ENCODE data around the gene C19orf67.

Gene C19orf67

DNA sequence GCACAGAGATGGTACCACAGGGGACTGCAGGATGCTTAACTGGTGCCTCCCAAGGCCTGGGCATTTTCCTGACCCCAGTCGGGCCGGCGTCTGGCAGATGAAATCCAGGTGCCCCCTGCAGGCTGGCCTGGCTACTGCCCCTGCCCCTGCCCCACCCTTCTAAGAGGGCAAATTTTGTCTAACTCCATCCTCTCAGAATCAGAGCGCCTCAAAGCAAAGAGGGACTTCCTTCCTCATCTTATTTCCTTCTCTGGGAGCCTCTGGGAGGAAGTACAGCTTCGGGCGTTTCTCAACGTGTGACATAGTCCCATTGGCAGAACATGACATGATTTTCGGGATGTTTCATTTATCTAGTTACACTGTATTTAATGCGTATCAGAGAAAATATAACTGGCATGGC is 29.3 kb upstream of the C19orf67 start:
- H3K4me3 ChIP-seq (ENCODE audit: low read length), result no peak overlapping the region
- no peak for TF ChIP-seq ZNF274 (IDR thresholded peaks at IDR 0.05; ENCODE audit: low read depth, low read length)

DNA sequence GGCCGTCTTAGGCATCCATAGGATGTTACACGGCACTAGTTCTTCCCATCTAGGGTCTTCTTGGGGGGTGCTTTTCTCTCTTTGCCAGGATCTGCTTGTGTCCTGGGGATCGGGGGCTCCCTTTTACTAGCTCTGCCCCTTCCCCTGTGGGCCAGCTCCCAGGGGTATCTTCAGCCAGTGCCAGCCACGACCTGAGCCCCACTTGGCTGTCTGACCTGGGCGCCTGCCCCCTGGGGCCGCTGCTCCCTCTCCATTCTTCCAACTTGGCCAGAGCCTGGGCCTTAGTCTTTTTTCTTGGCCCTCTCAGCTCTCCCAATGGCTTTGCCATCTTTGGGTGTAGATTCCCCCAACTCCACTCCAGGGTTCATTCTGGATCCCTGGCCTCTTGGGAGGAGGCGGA is 28.9 kb upstream of the C19orf67 start:
- TF ChIP-seq ZNF274 (IDR thresholded peaks at IDR 0.05; ENCODE audit: low read depth, low read length), result no peak
- no peak overlapping the region for H3K4me3 ChIP-seq (ENCODE audit: low read length)

- TF ChIP-seq ZNF274 (IDR thresholded peaks at IDR 0.05; ENCODE audit: low read depth, low read length), result no peak
- H3K4me3 ChIP-seq (ENCODE audit: low read length), result no peak overlapping the region
These were observed 28.3 kb upstream of the C19orf67 start for GRCh38 chr19:14113762-14114414.

DNA sequence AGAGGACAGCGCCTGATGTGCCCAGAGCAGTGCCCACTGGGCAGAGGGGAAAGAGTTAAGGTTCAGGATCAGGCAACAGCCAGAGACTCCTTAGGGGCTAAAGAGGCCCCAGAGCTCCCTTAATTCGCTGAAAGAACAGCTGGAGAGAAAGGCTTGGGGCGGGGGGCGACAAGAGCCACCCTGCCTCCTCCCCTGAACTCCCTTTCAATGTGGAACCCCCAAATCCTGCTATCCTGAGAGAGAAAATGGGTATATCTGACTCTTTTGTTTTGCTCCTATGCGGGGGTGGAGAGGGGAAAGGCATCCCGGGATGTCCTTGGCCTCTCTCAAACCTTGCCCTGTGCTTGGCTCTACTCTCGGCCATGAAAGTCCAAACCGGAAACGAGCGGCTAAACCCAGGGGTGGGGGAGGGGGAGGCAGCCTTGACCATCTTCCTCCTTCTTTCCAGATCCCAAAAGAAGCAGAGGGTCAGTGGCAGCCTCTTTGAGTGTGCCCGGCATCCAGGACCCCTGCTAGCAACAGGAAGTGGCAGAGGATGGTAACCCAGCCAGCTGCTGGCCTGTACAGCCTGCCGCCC is 27.3 kb upstream of the C19orf67 start:
- TF ChIP-seq ZNF274 (IDR thresholded peaks at IDR 0.05; ENCODE audit: low read depth, low read length), result no peak
- no peak overlapping the region for H3K4me3 ChIP-seq (ENCODE audit: low read length)

DNA sequence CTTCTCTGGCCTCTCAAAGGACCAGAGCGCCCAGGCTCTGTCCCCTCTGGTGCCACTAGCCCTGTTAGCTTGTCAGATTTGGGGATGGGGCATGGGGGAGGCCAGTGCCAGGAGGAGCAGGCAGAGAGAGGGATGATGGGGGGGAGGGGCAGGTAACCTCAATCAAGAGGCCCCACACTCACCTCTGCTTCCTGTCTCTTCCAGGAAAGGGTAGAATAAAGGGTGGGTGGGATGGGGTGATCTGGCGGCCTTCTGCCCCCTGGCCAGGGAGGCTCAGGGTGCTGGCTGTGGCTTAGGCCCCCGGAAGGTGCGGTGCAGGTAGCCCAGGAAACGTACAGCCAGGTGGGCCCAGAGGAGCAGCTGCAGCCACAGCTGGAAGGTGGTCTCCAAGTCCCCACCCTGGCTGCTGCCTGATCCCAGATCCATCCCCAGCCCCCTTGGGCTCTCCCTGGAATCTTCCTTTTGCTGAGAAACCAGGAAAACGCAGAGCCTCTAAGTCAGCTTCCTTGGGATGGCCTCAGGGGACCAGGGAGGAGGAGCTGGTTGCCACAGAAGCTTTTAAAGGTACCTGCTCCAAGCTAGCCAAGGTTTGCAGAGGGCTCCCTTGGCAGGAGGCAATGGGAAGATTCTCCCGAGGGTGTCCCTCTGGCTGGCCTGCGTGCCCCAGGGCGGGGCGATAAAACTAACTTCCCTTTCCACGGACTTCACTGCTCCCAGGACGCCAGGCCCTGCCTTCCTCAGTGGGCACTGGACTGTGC is 26.6 kb upstream of the C19orf67 start:
- no peak for TF ChIP-seq ZNF274 (IDR thresholded peaks at IDR 0.05; ENCODE audit: low read depth, low read length)
- H3K4me3 ChIP-seq (ENCODE audit: low read length), result no peak overlapping the region

- no peak for TF ChIP-seq ZNF274 (IDR thresholded peaks at IDR 0.05; ENCODE audit: low read depth, low read length)
- no peak overlapping the region for H3K4me3 ChIP-seq (ENCODE audit: low read length)
These were observed 25.9 kb upstream of the C19orf67 start for GRCh38 chr19:14111486-14111885.

- no peak for TF ChIP-seq ZNF274 (IDR thresholded peaks at IDR 0.05; ENCODE audit: low read depth, low read length)
- no peak overlapping the region for H3K4me3 ChIP-seq (ENCODE audit: low read length)
These were observed 25.1 kb upstream of the C19orf67 start for GRCh38 chr19:14110650-14111049.

- H3K4me3 ChIP-seq (ENCODE audit: low read length), result no peak overlapping the region
- TF ChIP-seq ZNF274 (IDR thresholded peaks at IDR 0.05; ENCODE audit: low read depth, low read length), result no peak
These were observed 22.2 kb upstream of the C19orf67 start for GRCh38 chr19:14107581-14108461.

- H3K4me3 ChIP-seq (ENCODE audit: low read length), result no peak overlapping the region
- TF ChIP-seq ZNF274 (IDR thresholded peaks at IDR 0.05; ENCODE audit: low read depth, low read length), result no peak
These were observed 21.3 kb upstream of the C19orf67 start for GRCh38 chr19:14106840-14107239.

- no peak overlapping the region for H3K4me3 ChIP-seq (ENCODE audit: low read length)
- no peak for TF ChIP-seq ZNF274 (IDR thresholded peaks at IDR 0.05; ENCODE audit: low read depth, low read length)
These were observed 20.1 kb upstream of the C19orf67 start for GRCh38 chr19:14105680-14106079.

DNA sequence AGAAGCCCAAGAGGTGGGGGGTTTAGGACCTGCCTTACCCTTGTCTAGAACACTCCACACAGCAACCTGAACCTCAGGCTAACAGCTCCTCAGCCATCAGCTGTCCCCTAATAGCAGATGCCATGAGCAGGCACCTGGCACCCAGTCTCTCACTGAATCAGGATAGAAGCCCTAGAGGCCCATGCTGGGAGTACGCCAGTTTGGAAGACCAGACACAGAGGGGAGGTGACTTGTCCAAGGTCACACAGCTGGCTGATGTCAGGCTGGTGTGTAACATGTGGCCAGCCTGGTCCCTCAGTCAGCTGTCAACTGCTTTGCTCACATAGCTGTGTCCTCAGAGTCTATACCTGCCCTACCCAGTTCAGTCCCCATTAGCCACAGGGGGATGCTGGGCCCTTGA is 17.7 kb upstream of the C19orf67 start:
- H3K4me3 ChIP-seq (ENCODE audit: low read length), result no peak overlapping the region
- no peak for TF ChIP-seq ZNF274 (IDR thresholded peaks at IDR 0.05; ENCODE audit: low read depth, low read length)

GRCh38 chr19:14102756-14103155 is 17.2 kb upstream of the C19orf67 start:
- TF ChIP-seq ZNF274 (IDR thresholded peaks at IDR 0.05; ENCODE audit: low read depth, low read length), result no peak
- H3K4me3 ChIP-seq (ENCODE audit: low read length), result no peak overlapping the region

DNA sequence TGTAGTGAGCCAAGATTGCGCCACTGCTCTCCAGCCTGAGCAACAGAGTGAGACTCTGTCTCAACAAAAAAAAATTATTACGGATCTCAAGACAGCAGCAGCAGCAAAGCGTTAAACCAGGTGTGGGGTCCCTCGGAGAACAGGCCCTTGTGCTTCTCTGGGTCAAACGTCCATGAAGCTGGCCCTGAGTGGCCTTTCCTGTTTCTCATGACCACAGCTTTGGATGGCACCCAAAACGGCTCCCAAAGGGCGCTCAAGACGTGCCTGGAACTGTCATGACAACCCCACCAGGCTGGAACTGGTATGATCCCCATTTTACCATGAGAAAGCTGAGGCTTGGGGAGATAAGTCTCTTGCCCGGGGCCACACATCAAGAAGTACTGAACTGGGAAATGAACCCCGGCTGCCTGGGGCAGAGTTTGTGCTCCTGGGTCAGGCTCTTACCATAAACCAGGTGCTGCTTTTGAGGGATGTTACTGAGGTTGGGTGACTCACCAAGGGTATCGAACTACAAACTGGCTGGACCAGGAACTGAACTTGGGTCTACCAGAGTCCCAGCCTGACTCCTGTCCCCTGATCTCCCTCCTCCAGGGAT is 16.6 kb upstream of the C19orf67 start:
- H3K4me3 ChIP-seq (ENCODE audit: low read length), result no peak overlapping the region
- TF ChIP-seq ZNF274 (IDR thresholded peaks at IDR 0.05; ENCODE audit: low read depth, low read length), result no peak

GRCh38 chr19:14101003-14101545 is 15.5 kb upstream of the C19orf67 start:
- TF ChIP-seq ZNF274 (IDR thresholded peaks at IDR 0.05; ENCODE audit: low read depth, low read length), result no peak
- no peak overlapping the region for H3K4me3 ChIP-seq (ENCODE audit: low read length)

Data from GM08714 (cell line).